K562 (cell line): ENCODE data around the gene DUS4L. TPM values are rescaled to one million over a fixed set of nuclear protein-coding genes. Genes with fewer than 3 reads are reported as not detected.
A peak's percentile ranks its signal among the peaks of the same experiment; 100 is the strongest.

Experiments
- ATAC-seq: fragments of 200-7000 bp; cut with Tn5 transposase; 3 replicates; pipeline ENCODE4 v1.9.1; 2020; ENCODE audit warnings: moderate library complexity
- BruUV-seq: library from RNA; stranded (reverse); fragments of 400-500 nt; replicated peaks from 2 replicates; lab custom pipeline; 2021; lab: Mats Ljungman, UMichigan
- CTCF ChIA-PET: fragments of 300-600 bp; formaldehyde crosslinking; extraction: SDS; loops from one replicate; lab custom pipeline; 2021; ENCODE audit warnings: low intra/inter-chr PET ratio; lab: Yijun Ruan, JAX
- POLR2A ChIA-PET: fragments of 300-600, 350-650 bp; sonication (Branson Sonifier 250); formaldehyde crosslinking; extraction: SDS; loops from one replicate; lab custom pipeline; 2021; ENCODE audit warnings: antibody characterized with exemption, inconsistent platforms; lab: Yijun Ruan, JAX
- DNase-seq, 4 experiments: peaks; one replicate each; pipeline versions ENCODE4 v3.0.0 to v3.0.0-alpha.2; 2011 to 2018; ENCODE audit warnings: low spot score in 3 of 4, mixed read lengths in 3 of 4; ENCODE audit errors: extremely low read depth in 1 of 4
- FAIRE-seq: peaks from 2 replicates; lab custom pipeline; 2011; peaks lifted over from hg19 to GRCh38; lab: Jason Lieb, UNC
- H2AFZ ChIP-seq: 2 replicates; pipeline ENCODE4 v1.6.0; 2011; ENCODE audit warnings: low read depth, low read length, control low read depth, inconsistent platforms
- H3K27ac ChIP-seq: fragments of 200-600 bp; 3 replicates; pipeline ENCODE4 v1.8.0; 2011; ENCODE audit warnings: low read depth, mild to moderate bottlenecking, control low read depth, inconsistent platforms, low read length, moderate library complexity, mixed read lengths; ENCODE audit errors: extremely low read depth
- H3K27me3 ChIP-seq, 2 experiments: fragments of 300-600 bp in 1 of 2; 2 replicates in 1 of 2; 3 replicates in 1 of 2; pipeline versions ENCODE4 v1.6.0 to v1.8.0; 2011; ENCODE audit warnings: inconsistent platforms in 2 of 2, low read length in 2 of 2, mild to moderate bottlenecking in 1 of 2, mixed read lengths in 1 of 2, moderate library complexity in 1 of 2; ENCODE audit not compliant: control insufficient read depth in 2 of 2, insufficient read depth in 2 of 2
- H3K36me3 ChIP-seq: fragments of 300-600 bp; 3 replicates; pipeline ENCODE4 v1.8.0; 2011; ENCODE audit warnings: mild to moderate bottlenecking, low read length, inconsistent platforms; ENCODE audit not compliant: control insufficient read depth, insufficient read depth
- H3K4me1 ChIP-seq, 2 experiments: fragments of 200-600 bp in 1 of 2; replicated peaks in 1 of 2; 2 replicates in 1 of 2; 3 replicates in 1 of 2; pipeline versions ENCODE4 v1.5.1 to v1.8.0; 2011; ENCODE audit warnings: inconsistent platforms in 2 of 2, low read length in 2 of 2, mild to moderate bottlenecking in 1 of 2, mixed read lengths in 1 of 2, moderate library complexity in 1 of 2; ENCODE audit not compliant: control insufficient read depth in 2 of 2, insufficient read depth in 2 of 2
- H3K4me2 ChIP-seq: 2 replicates; pipeline ENCODE4 v1.6.1; 2011; ENCODE audit warnings: low read length, control low read depth, inconsistent platforms, mixed read lengths; ENCODE audit not compliant: insufficient read depth
- H3K4me3 ChIP-seq: fragments of 200-600 bp; sonication (generic), shearing (Covaris generic); 2 replicates; pipeline ENCODE4 v1.5.1; 2016; ENCODE audit warnings: control low read depth, inconsistent platforms
- H3K79me2 ChIP-seq: fragments of 200-600 bp; 3 replicates; pipeline ENCODE4 v1.8.0; 2011; ENCODE audit warnings: low read length, inconsistent platforms; ENCODE audit not compliant: control insufficient read depth, insufficient read depth
- H3K9ac ChIP-seq, 2 experiments: 2 replicates each; pipeline versions ENCODE4 v1.6.0 to v1.6.1; 2011; ENCODE audit warnings: low read depth in 2 of 2, low read length in 2 of 2, control low read depth in 1 of 2, inconsistent platforms in 1 of 2, mild to moderate bottlenecking in 1 of 2, mixed read lengths in 1 of 2; ENCODE audit not compliant: insufficient read depth in 1 of 2
- H3K9me1 ChIP-seq: one replicate; pipeline ENCODE4 v1.6.0; 2011; ENCODE audit warnings: inconsistent platforms, mild to moderate bottlenecking, low read length, moderate library complexity; ENCODE audit not compliant: control insufficient read depth, insufficient read depth
- H3K9me3 ChIP-seq: replicated peaks from 2 replicates; pipeline ENCODE4 v1.5.1; 2011; ENCODE audit warnings: low read depth, low read length, inconsistent platforms; ENCODE audit not compliant: control insufficient read depth, insufficient read depth
- H4K20me1 ChIP-seq: replicated peaks from 2 replicates; pipeline ENCODE4 v1.6.1; 2011; ENCODE audit warnings: low read length, inconsistent platforms, mixed read lengths; ENCODE audit not compliant: control insufficient read depth, insufficient read depth
- C11orf30 ChIP-seq: fragments of 450-650 bp; IDR thresholded peaks from 2 replicates; pipeline ENCODE4 v1.6.1; 2016; ENCODE audit warnings: low read depth, mild to moderate bottlenecking
- CEBPB ChIP-seq: fragments of 450-650 bp; IDR thresholded peaks from 2 replicates; pipeline ENCODE4 v1.6.1; 2016; ENCODE audit warnings: missing genetic modification characterization, missing compliant biosample characterization
- CEBPG ChIP-seq, 3 experiments: fragments of 200-800 bp in 1 of 3; sonication (Bioruptor generic) in 1 of 3; sonication (generic) in 1 of 3; formaldehyde crosslinking in 1 of 3; IDR thresholded peaks in 2 of 3; conservative IDR thresholded peaks in 1 of 3; 2 replicates each; pipeline versions ENCODE4 v1.6.1 to v1.8.0; 2016 to 2022; ENCODE audit warnings: missing compliant biosample characterization in 2 of 3, missing genetic modification characterization in 2 of 3, mild to moderate bottlenecking in 1 of 3, missing genetic modification reagents in 1 of 3
- COPS2 ChIP-seq: fragments of 450-650 bp; conservative IDR thresholded peaks from 2 replicates; pipeline ENCODE4 v1.6.1; 2016; ENCODE audit warnings: mild to moderate bottlenecking, moderate library complexity
- DMBX1 ChIP-seq: fragments of 250-450 bp; sonication (Bioruptor Pico); IDR thresholded peaks from 2 replicates; pipeline ENCODE4 v1.8.0; 2022; ENCODE audit warnings: inconsistent platforms, mild to moderate bottlenecking, moderate library complexity, borderline replicate concordance
- HOMEZ ChIP-seq: fragments of 250-450 bp; sonication (Bioruptor Pico); IDR thresholded peaks from 2 replicates; pipeline ENCODE4 v1.4.0; 2020; ENCODE audit warnings: mild to moderate bottlenecking, moderate library complexity
- ILF3 ChIP-seq: fragments of 450-650 bp; IDR thresholded peaks from 2 replicates; pipeline ENCODE4 v1.6.1; 2018; ENCODE audit warnings: antibody characterized with exemption, mild to moderate bottlenecking, moderate library complexity, borderline replicate concordance
- NCOA6 ChIP-seq: fragments of 450-650 bp; IDR thresholded peaks from 2 replicates; pipeline ENCODE4 v1.6.1; 2017; ENCODE audit warnings: mild to moderate bottlenecking
- ZNF316 ChIP-seq: fragments of 450-650 bp; IDR thresholded peaks from 2 replicates; pipeline ENCODE4 v1.6.1; 2016
- WGBS: fragments of 100-300 bp; shearing (Covaris generic); methylation state at CpG from one replicate; pipeline ENCODE4 v1.1.6; 2016; ENCODE audit warnings: low coverage, mixed read lengths; ENCODE audit not compliant: insufficient coverage; ENCODE audit errors: missing lambda C conversion rate; 5-methylcytosine and 5-hydroxymethylcytosine counted together
- in situ Hi-C: fragments of 300-500 bp; cut with MboI; formaldehyde crosslinking; loops from 4 replicates; pipeline ENCODE4 v1.15.0; 2018; ENCODE audit warnings: inconsistent platforms, mixed read lengths
- intact Hi-C: fragments of 100-400 bp; cut with micrococcal nuclease; formaldehyde crosslinking; loops from 2 replicates; pipeline ENCODE4 v1.14.2; 2022
- polyA plus RNA-seq, 8 experiments: library from polyadenylated mRNA; depleted of rRNA in 4 of 8; stranded (reverse) in 5 of 8; unstranded in 3 of 8; fragments of >200 nt; fragmentation: Nextera tagmentation in 2 of 8; fragmentation: Illumina TruSeq in 1 of 8; extraction: Ambion mirVana in 2 of 8; extraction: Trizol in 1 of 8; gene quantifications; 2 replicates each; pipeline versions ENCODE4 v1.2.1 to v1.2.3, GENCODE V29; 2011 to 2014; ENCODE audit warnings: inconsistent platforms in 1 of 8, missing spikeins in 1 of 8
- total RNA-seq, 7 experiments: library from RNA; depleted of rRNA in 6 of 7; stranded (reverse); fragments of >200 nt in 6 of 7; fragmentation: Illumina TruSeq in 2 of 7; extraction: Trizol in 2 of 7; gene quantifications; 2 replicates each; pipeline versions ENCODE4 v1.2.1 to v1.2.3, GENCODE V29; 2011 to 2021; ENCODE audit warnings: low replicate concordance in 1 of 7
- TF ChIP-seq, protein P1 (sequence below): fragments of 450-650 bp; IDR thresholded peaks from 2 replicates; pipeline ENCODE4 v1.6.1; 2018; ENCODE audit not compliant: partially characterized antibody

The DUS4L gene
- total and polyA plus RNA-seq, 9 of the 15 experiments (the other 6 are each of a cell fraction or from before 2014, with no cell fraction given): 12.2 to 33.6 (median 28.6) TPM

DNA sequence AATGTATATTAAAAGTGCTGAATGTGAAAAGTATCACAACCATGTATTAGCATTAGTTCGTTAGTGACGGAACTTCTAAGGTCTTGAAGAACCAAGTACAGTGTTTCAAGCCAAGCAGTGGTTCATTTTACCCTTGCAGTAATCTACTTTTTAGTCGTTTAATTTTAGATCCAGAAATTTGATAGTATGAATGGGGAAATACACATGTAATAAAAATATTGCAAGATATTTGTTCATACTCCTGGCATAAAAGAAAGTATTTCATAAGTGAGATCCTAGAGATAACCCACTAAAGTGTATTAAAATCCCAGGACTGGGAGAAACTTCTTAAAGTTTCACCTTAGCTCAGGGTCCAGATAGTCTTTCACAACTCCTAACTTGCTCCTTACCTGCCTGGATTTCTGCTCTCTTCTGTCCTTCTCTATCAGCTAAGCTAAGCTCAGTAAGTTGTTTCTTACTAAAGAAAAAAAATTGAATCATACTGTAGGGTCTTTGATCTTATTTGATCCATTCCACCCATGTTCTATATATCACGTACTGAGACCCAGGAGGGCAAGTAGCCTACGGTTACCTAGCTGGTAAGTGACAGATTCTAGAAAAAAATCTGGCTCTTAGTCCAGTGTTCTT, 17.7 kb downstream of the DUS4L start:
- DNase-seq: peak in 1 of 4 experiments; percentile 26
- in situ Hi-C loops: no loop called here
- peak overlapping the region; percentile 65 for H3K4me2 ChIP-seq
- CTCF ChIA-PET: interaction anchor here (0.9 kb wide), 1 partner anchor 10 kb away, joined by 3 read pairs; no protein-coding TSS in a partner anchor
- H3K4me1 ChIP-seq: peaks cover 6 to 13% of the 10 kb centered on the region in 2 experiments; a peak in 4 of 5 replicates
- H3K9me3 ChIP-seq: no peaks in the 10 kb centered on the region
- ATAC-seq: no peak
- 22% methylated on average over 5 of the region's 5 CpGs for WGBS
- no peaks in the 10 kb centered on the region for H3K27me3 ChIP-seq
- H3K9ac ChIP-seq: peak overlapping the region in 1 of 2 experiments; percentile 92; a peak in 3 of 4 replicates
- peak overlapping the region; percentile 13; the same call in 1 of the 2 replicates for H2AFZ ChIP-seq
- FAIRE-seq: no peak
- peak overlapping the region; percentile 83; the same call in 2 of the 3 replicates for H3K27ac ChIP-seq
- peaks cover 49% of the 10 kb centered on the region for H3K79me2 ChIP-seq
- peak overlapping the region; percentile 62 for H3K4me3 ChIP-seq
- peaks cover 40% of the 10 kb centered on the region for H3K36me3 ChIP-seq
- H4K20me1 ChIP-seq: no peaks in the 10 kb centered on the region
- intact Hi-C loops: loop anchor here (2.0 kb wide), 1 partner anchor 143 kb away; no protein-coding TSS in a partner anchor
- peak; percentile 35; the same call in 1 of the 2 replicates for TF ChIP-seq C11orf30
- TF ChIP-seq CEBPG (CRISPR knock-in tag; IDR thresholded peaks at IDR 0.05): no peak
- TF ChIP-seq CEBPG (tag; conservative IDR thresholded peaks at IDR 0.05 in 1 of 2, IDR thresholded peaks at IDR 0.05 in 1 of 2): peak; percentile 45 to 65; a peak in 2 of 4 replicates
- TF ChIP-seq, protein P1, sequence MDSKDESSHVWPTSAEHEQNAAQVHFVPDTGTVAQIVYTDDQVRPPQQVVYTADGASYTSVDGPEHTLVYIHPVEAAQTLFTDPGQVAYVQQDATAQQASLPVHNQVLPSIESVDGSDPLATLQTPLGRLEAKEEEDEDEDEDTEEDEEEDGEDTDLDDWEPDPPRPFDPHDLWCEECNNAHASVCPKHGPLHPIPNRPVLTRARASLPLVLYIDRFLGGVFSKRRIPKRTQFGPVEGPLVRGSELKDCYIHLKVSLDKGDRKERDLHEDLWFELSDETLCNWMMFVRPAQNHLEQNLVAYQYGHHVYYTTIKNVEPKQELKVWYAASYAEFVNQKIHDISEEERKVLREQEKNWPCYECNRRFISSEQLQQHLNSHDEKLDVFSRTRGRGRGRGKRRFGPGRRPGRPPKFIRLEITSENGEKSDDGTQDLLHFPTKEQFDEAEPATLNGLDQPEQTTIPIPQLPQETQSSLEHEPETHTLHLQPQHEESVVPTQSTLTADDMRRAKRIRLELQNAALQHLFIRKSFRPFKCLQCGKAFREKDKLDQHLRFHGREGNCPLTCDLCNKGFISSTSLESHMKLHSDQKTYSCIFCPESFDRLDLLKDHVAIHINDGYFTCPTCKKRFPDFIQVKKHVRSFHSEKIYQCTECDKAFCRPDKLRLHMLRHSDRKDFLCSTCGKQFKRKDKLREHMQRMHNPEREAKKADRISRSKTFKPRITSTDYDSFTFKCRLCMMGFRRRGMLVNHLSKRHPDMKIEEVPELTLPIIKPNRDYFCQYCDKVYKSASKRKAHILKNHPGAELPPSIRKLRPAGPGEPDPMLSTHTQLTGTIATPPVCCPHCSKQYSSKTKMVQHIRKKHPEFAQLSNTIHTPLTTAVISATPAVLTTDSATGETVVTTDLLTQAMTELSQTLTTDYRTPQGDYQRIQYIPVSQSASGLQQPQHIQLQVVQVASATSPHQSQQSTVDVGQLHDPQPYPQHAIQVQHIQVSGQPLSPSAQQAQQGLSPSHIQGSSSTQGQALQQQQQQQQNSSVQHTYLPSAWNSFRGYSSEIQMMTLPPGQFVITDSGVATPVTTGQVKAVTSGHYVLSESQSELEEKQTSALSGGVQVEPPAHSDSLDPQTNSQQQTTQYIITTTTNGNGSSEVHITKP: peak; percentile 83
- no peak for TF ChIP-seq COPS2
- TF ChIP-seq HOMEZ: no peak
- no peak for TF ChIP-seq DMBX1 (CRISPR knock-in tag)
- peak; percentile 34; the same call in 1 of the 2 replicates for TF ChIP-seq ILF3
- peak; percentile 78 for TF ChIP-seq CEBPB
- TF ChIP-seq NCOA6: 0 out of 2 replicates have a peak, but pooled peaks have one; percentile 5
- TF ChIP-seq ZNF316: peak; percentile 32
- no TSS peak for BruUV-seq
- POLR2A ChIA-PET: interaction anchor here (0.5 to 2.6 kb wide), 5 partner anchors 9 to 500 kb away, joined by 3 to 12 read pairs (median 3); partner anchors contain the start of genes COG5 and DUS4L
- H3K9me1 ChIP-seq: no peaks in the 10 kb centered on the region
